ENCODE results near the gene NRXN3. TPM values are rescaled to one million over a fixed set of nuclear protein-coding genes. Genes with fewer than 3 reads are reported as not detected.
"Not testable (repeated sequence)": the region's sequence is repeated elsewhere in the genome, so short reads cannot be mapped to it uniquely, and the experiment has no call there.

The NRXN3 gene
- total RNA-seq, 1 experiment from 2014 or later: not detected

- in situ Hi-C loops (cut with HindIII; ENCODE audit: low pct_unique_long_range_greater_than_20kb, low sequenced_read_pairs) (no loop called here), intact Hi-C loops (cut with micrococcal nuclease; ENCODE audit: unreplicated experiment) (no loop called here)
- H3K27ac ChIP-seq (ENCODE audit: low read length): no peak overlapping the region
- no peaks in the 10 kb centered on the region for H3K27me3 ChIP-seq (ENCODE audit: control insufficient read depth, insufficient read depth, low read length)
- ChIA-PET POLR2A (no interaction called here), CTCF (no interaction called here)
- no peak for ATAC-seq
- H3K4me3 ChIP-seq (ENCODE audit: low read depth in 2 of 2, low read length in 2 of 2): no peak overlapping the region
- H3K9me3 ChIP-seq (ENCODE audit: control insufficient read depth, insufficient read depth, low read depth, low read length): no peaks in the 10 kb centered on the region
- TF ChIP-seq TCF7L2 (IDR thresholded peaks at IDR 0.05; ENCODE audit: low read depth, low read length) (no peak), CTCF (IDR thresholded peaks at IDR 0.05) (no peak), SIN3A (IDR thresholded peaks at IDR 0.05; ENCODE audit: borderline replicate concordance, insufficient read depth, low read depth, low read length) (no peak), REST (IDR thresholded peaks at IDR 0.05; ENCODE audit: insufficient read depth in 1 of 2, low read depth in 2 of 2, low read length in 1 of 2) (no peak), POLR2AphosphoS5 (IDR thresholded peaks at IDR 0.05; ENCODE audit: low read depth, low read length) (no peak)
- DNase-seq (ENCODE audit: low read depth, low spot score): no peak
- BruUV-seq (replicated peaks): no TSS peak
- no peaks in the 10 kb centered on the region for H3K4me1 ChIP-seq (ENCODE audit: control insufficient read depth, insufficient read depth, low read length)
- H3K36me3 ChIP-seq (ENCODE audit: control insufficient read depth, insufficient read depth, low read length): no peaks in the 10 kb centered on the region
Measured at GRCh38 chr14:78486081-78486480, 315.9 kb downstream of the NRXN3 start.

- Histone ChIP-seq H3K4me3 (ENCODE audit: low read depth in 2 of 2, low read length in 2 of 2) (no peak overlapping the region), H3K9me3 (ENCODE audit: control insufficient read depth, insufficient read depth, low read depth, low read length) (no peaks in the 10 kb centered on the region), H3K36me3 (ENCODE audit: control insufficient read depth, insufficient read depth, low read length) (no peaks in the 10 kb centered on the region), H3K4me1 (ENCODE audit: control insufficient read depth, insufficient read depth, low read length) (no peaks in the 10 kb centered on the region), H3K27ac (ENCODE audit: low read length) (no peak overlapping the region), H3K27me3 (ENCODE audit: control insufficient read depth, insufficient read depth, low read length) (no peaks in the 10 kb centered on the region)
- POLR2A ChIA-PET: no interaction called here
- in situ Hi-C loops (cut with HindIII; ENCODE audit: low pct_unique_long_range_greater_than_20kb, low sequenced_read_pairs) (no loop called here), intact Hi-C loops (cut with micrococcal nuclease; ENCODE audit: unreplicated experiment) (no loop called here)
- TF ChIP-seq TCF7L2 (IDR thresholded peaks at IDR 0.05; ENCODE audit: low read depth, low read length) (no peak), REST (IDR thresholded peaks at IDR 0.05; ENCODE audit: insufficient read depth in 1 of 2, low read depth in 2 of 2, low read length in 1 of 2) (no peak), POLR2AphosphoS5 (IDR thresholded peaks at IDR 0.05; ENCODE audit: low read depth, low read length) (no peak), SIN3A (IDR thresholded peaks at IDR 0.05; ENCODE audit: borderline replicate concordance, insufficient read depth, low read depth, low read length) (no peak), CTCF (IDR thresholded peaks at IDR 0.05) (no peak)
- DNase-seq (ENCODE audit: low read depth, low spot score): no peak
- CTCF ChIA-PET: no interaction called here
- ATAC-seq: no peak
- BruUV-seq (replicated peaks): no TSS peak
Measured at GRCh38 chr14:78486621-78487020, 316.4 kb downstream of the NRXN3 start.

- CTCF ChIA-PET; ATAC-seq; H3K4me3 ChIP-seq (ENCODE audit: low read depth in 2 of 2, low read length in 2 of 2); BruUV-seq (replicated peaks); H3K27me3 ChIP-seq (ENCODE audit: control insufficient read depth, insufficient read depth, low read length); H3K27ac ChIP-seq (ENCODE audit: low read length); H3K9me3 ChIP-seq (ENCODE audit: control insufficient read depth, insufficient read depth, low read depth, low read length); intact Hi-C loops (cut with micrococcal nuclease; ENCODE audit: unreplicated experiment); H3K4me1 ChIP-seq (ENCODE audit: control insufficient read depth, insufficient read depth, low read length); in situ Hi-C loops (cut with HindIII; ENCODE audit: low pct_unique_long_range_greater_than_20kb, low sequenced_read_pairs); POLR2A ChIA-PET; DNase-seq (ENCODE audit: low read depth, low spot score); H3K36me3 ChIP-seq (ENCODE audit: control insufficient read depth, insufficient read depth, low read length): not testable (repeated sequence)
Measured at GRCh38 chr14:78487573-78487972, 317.4 kb downstream of the NRXN3 start.

Data from Panc1 (cell line).